ENCODE measurements around the gene FRMD4A. TPM values are rescaled to one million over a fixed set of nuclear protein-coding genes. Genes with fewer than 3 reads are reported as not detected.

FRMD4A gene
- total RNA-seq, 1 experiment from 2014 or later: 7.1 TPM

- intact Hi-C loops (cut with micrococcal nuclease): no loop called here
- Histone ChIP-seq H3K9ac (ENCODE audit: low read length) (no peak overlapping the region), H3K4me3 (ENCODE audit: low read length) (no peak overlapping the region), H3K27ac (ENCODE audit: low read length) (no peak overlapping the region), H3K4me2 (ENCODE audit: low read length) (no peak overlapping the region), H3K4me1 (ENCODE audit: insufficient read depth, low read length) (no peaks in the 10 kb centered on the region), H2AFZ (ENCODE audit: low read length) (no peak overlapping the region), H3F3A (ENCODE audit: low read length, unreplicated experiment) (no peaks in the 10 kb centered on the region), H4K20me1 (ENCODE audit: low read length) (no peaks in the 10 kb centered on the region), H3K9me3 (ENCODE audit: low read length) (no peaks in the 10 kb centered on the region), H3K36me3 (ENCODE audit: low read depth, low read length) (no peaks in the 10 kb centered on the region), H3K79me2 (ENCODE audit: low read length) (no peaks in the 10 kb centered on the region), H3K27me3 (ENCODE audit: low read length) (no peaks in the 10 kb centered on the region), H3K9me2 (replicated peaks; ENCODE audit: low read length) (no peaks in the 10 kb centered on the region)
- POLR2A ChIA-PET (ENCODE audit: unreplicated experiment): no interaction called here
- ATAC-seq (no peak), DNase-seq (no peak)
- CTCF ChIA-PET: no interaction called here
- TF ChIP-seq EZH2phosphoT487 (IDR thresholded peaks at IDR 0.05; ENCODE audit: borderline replicate concordance, low read length): no peak
- no peak for TF ChIP-seq EZH2 (IDR thresholded peaks at IDR 0.05; ENCODE audit: low read length, unreplicated experiment)
- no peak for TF ChIP-seq CTCF (conservative IDR thresholded peaks at IDR 0.05; ENCODE audit: low read depth, low read length)
- BruUV-seq (replicated peaks): no TSS peak
These were observed 580.2 kb downstream of the FRMD4A start for GRCh38 chr10:13750299-13751190.

GRCh38 chr10:13745271-13745670 is 585.5 kb downstream of the FRMD4A start:
- intact Hi-C loops (cut with micrococcal nuclease): no loop called here
- POLR2A ChIA-PET (ENCODE audit: unreplicated experiment): no interaction called here

More at GRCh38 chr10:13745271-13745670, 585.5 kb downstream of the FRMD4A start:
- Histone ChIP-seq H3K36me3 (ENCODE audit: low read depth, low read length) (no peaks in the 10 kb centered on the region), H3K4me2 (ENCODE audit: low read length) (no peak overlapping the region), H3K9ac (ENCODE audit: low read length) (no peak overlapping the region), H3K79me2 (ENCODE audit: low read length) (no peaks in the 10 kb centered on the region), H3F3A (ENCODE audit: low read length, unreplicated experiment) (no peaks in the 10 kb centered on the region), H3K9me2 (replicated peaks; ENCODE audit: low read length) (no peaks in the 10 kb centered on the region), H3K27me3 (ENCODE audit: low read length) (no peaks in the 10 kb centered on the region), H3K4me3 (ENCODE audit: low read length) (no peak overlapping the region), H4K20me1 (ENCODE audit: low read length) (no peaks in the 10 kb centered on the region), H3K27ac (ENCODE audit: low read length) (no peak overlapping the region), H3K9me3 (ENCODE audit: low read length) (no peaks in the 10 kb centered on the region), H2AFZ (ENCODE audit: low read length) (no peak overlapping the region), H3K4me1 (ENCODE audit: insufficient read depth, low read length) (no peaks in the 10 kb centered on the region)
- no peak for ATAC-seq
- BruUV-seq (replicated peaks): no TSS peak
- CTCF ChIA-PET: no interaction called here
- DNase-seq: no peak
- TF ChIP-seq EZH2phosphoT487 (IDR thresholded peaks at IDR 0.05; ENCODE audit: borderline replicate concordance, low read length) (no peak), EZH2 (IDR thresholded peaks at IDR 0.05; ENCODE audit: low read length, unreplicated experiment) (no peak), CTCF (conservative IDR thresholded peaks at IDR 0.05; ENCODE audit: low read depth, low read length) (no peak)
